HCT116 (cell line): ENCODE results near the gene KCNK18. TPM values are rescaled to one million over a fixed set of nuclear protein-coding genes. Genes with fewer than 3 reads are reported as not detected.

ENCODE experiments used
- ATAC-seq: fragments of 200-7000 bp; cut with Tn5 transposase; 2 replicates; pipeline ENCODE4 v1.9.1; 2020; ENCODE audit warnings: mild to moderate bottlenecking, moderate library complexity
- BruUV-seq: library from RNA; stranded (reverse); fragments of 400-500 nt; replicated peaks from 2 replicates; lab custom pipeline; 2021; lab: Mats Ljungman, UMichigan
- CTCF ChIA-PET: fragments of 300-600 bp; sonication (Branson Sonifier 250); formaldehyde crosslinking; loops from one replicate; lab custom pipeline; 2021; ENCODE audit warnings: antibody characterized with exemption; lab: Charles Lee
- POLR2A ChIA-PET: fragments of 300-600, 350-600 bp; sonication (Branson Sonifier 250); formaldehyde crosslinking; loops from one replicate; lab custom pipeline; 2021; ENCODE audit warnings: antibody characterized with exemption; lab: Charles Lee
- RAD21 ChIA-PET, 2 experiments: fragments of 300-600 bp; sonication (Branson Sonifier 250); formaldehyde crosslinking; loops; one replicate each; lab custom pipeline; 2023; ENCODE audit warnings: low total read pairs in 2 of 2; ENCODE audit not compliant: uncharacterized antibody in 2 of 2, unreplicated experiment in 2 of 2, low non-redundant PET in 1 of 2; lab: Charles Lee
- DNase-seq: peaks from one replicate; pipeline ENCODE4 v3.0.0-alpha.2; 2010; ENCODE audit warnings: low read depth, low spot score
- H2AFZ ChIP-seq: fragments of 200-600 bp; shearing (Covaris generic), sonication (generic); 2 replicates; pipeline ENCODE4 v1.6.1; 2017; ENCODE audit warnings: low read depth, mixed run types, mixed read lengths, antibody characterized with exemption, low read length; ENCODE audit not compliant: poor library complexity, severe bottlenecking
- H3K27ac ChIP-seq: 2 replicates; pipeline ENCODE4 v1.5.1; 2012; ENCODE audit warnings: low read depth, low read length
- H3K27me3 ChIP-seq: fragments of 200-600 bp; sonication (generic); 2 replicates; pipeline ENCODE4 v1.6.1; 2016; ENCODE audit warnings: mixed run types, low read length, mixed read lengths; ENCODE audit not compliant: insufficient read depth
- H3K36me3 ChIP-seq, 2 experiments: fragments of 200-500 bp in 1 of 2; fragments of 200-600 bp in 1 of 2; sonication (Bioruptor generic) in 1 of 2; sonication (generic) in 1 of 2; 2 replicates each; pipeline versions ENCODE4 v1.5.1 to v1.6.1; 2014 to 2016; ENCODE audit warnings: low read length in 2 of 2, inconsistent platforms in 1 of 2, mixed read lengths in 1 of 2, mixed run types in 1 of 2; ENCODE audit not compliant: insufficient read depth in 2 of 2, control insufficient read depth in 1 of 2
- H3K4me1 ChIP-seq, 2 experiments: fragments of 200-600 bp in 1 of 2; sonication (generic) in 1 of 2; 2 replicates each; pipeline versions ENCODE4 v1.5.1 to v1.6.1; 2012 to 2017; ENCODE audit warnings: low read length in 2 of 2, inconsistent platforms in 1 of 2, mild to moderate bottlenecking in 1 of 2, mixed read lengths in 1 of 2, mixed run types in 1 of 2, moderate library complexity in 1 of 2; ENCODE audit not compliant: insufficient read depth in 2 of 2, control insufficient read depth in 1 of 2
- H3K4me2 ChIP-seq: fragments of 200-600 bp; sonication (generic); 2 replicates; pipeline ENCODE4 v1.6.1; 2017; ENCODE audit warnings: mixed run types, low read length, mixed read lengths
- H3K4me3 ChIP-seq, 2 experiments: fragments of 200-600 bp in 1 of 2; sonication (generic) in 1 of 2; replicated peaks in 1 of 2; 2 replicates each; pipeline ENCODE4 v1.5.1; 2011 to 2016; ENCODE audit warnings: low read length in 2 of 2, control low read depth in 1 of 2, low read depth in 1 of 2, mild to moderate bottlenecking in 1 of 2, mixed read lengths in 1 of 2, mixed run types in 1 of 2
- H3K79me2 ChIP-seq: fragments of 200-600 bp; sonication (generic); 2 replicates; pipeline ENCODE4 v1.6.1; 2017; ENCODE audit warnings: mild to moderate bottlenecking, mixed run types, low read length, moderate library complexity, mixed read lengths; ENCODE audit not compliant: insufficient read depth
- H3K9ac ChIP-seq: fragments of 200-600 bp; sonication (generic); 2 replicates; pipeline ENCODE4 v1.6.1; 2016; ENCODE audit warnings: low read length, mixed read lengths
- H3K9me2 ChIP-seq: fragments of 200-600 bp; sonication (generic), shearing (Covaris generic); 2 replicates; pipeline ENCODE4 v1.6.1; 2017; ENCODE audit warnings: mixed run types, mild to moderate bottlenecking, moderate library complexity; ENCODE audit not compliant: insufficient read depth
- H3K9me3 ChIP-seq, 2 experiments: fragments of 200-500 bp in 1 of 2; fragments of 200-600 bp in 1 of 2; sonication (Bioruptor generic) in 1 of 2; sonication (generic) in 1 of 2; 2 replicates each; pipeline ENCODE4 v1.6.1; 2014 to 2017; ENCODE audit warnings: low read length in 2 of 2, mixed read lengths in 2 of 2, inconsistent platforms in 1 of 2, low read depth in 1 of 2, mild to moderate bottlenecking in 1 of 2, mixed run types in 1 of 2, moderate library complexity in 1 of 2; ENCODE audit not compliant: control insufficient read depth in 1 of 2, insufficient read depth in 1 of 2
- H4K20me1 ChIP-seq: fragments of 200-600 bp; sonication (generic), shearing (Covaris generic); 2 replicates; pipeline ENCODE4 v1.6.1; 2017; ENCODE audit warnings: mixed run types, mild to moderate bottlenecking, moderate library complexity; ENCODE audit not compliant: insufficient read depth
- CEBPB ChIP-seq: IDR thresholded peaks from 2 replicates; pipeline ENCODE4 v1.6.1; 2012; ENCODE audit warnings: low read depth
- EZH2 ChIP-seq: fragments of 200-600 bp; sonication (generic); IDR thresholded peaks from 2 replicates; pipeline ENCODE4 v1.6.1; 2017; ENCODE audit warnings: antibody characterized with exemption, mixed run types
- JUND ChIP-seq: IDR thresholded peaks from 2 replicates; pipeline ENCODE4 v1.6.1; 2012
- SIN3A ChIP-seq: IDR thresholded peaks from 2 replicates; pipeline ENCODE4 v1.6.1; 2012; ENCODE audit warnings: low read depth
- SP1 ChIP-seq: IDR thresholded peaks from 2 replicates; pipeline ENCODE4 v1.6.1; 2012; ENCODE audit warnings: low read depth
- TCF7L2 ChIP-seq: IDR thresholded peaks from 2 replicates; pipeline ENCODE4 v1.7.0; 2011; ENCODE audit warnings: borderline replicate concordance, inconsistent platforms; ENCODE audit not compliant: insufficient read depth, insufficient read length; ENCODE audit errors: extremely low read depth
- YY1 ChIP-seq: IDR thresholded peaks from 2 replicates; pipeline ENCODE4 v1.6.1; 2011; ENCODE audit warnings: low read length, low read depth, moderate library complexity, mild to moderate bottlenecking; ENCODE audit not compliant: insufficient replicate concordance; ENCODE audit errors: extremely low read depth
- ZNF274 ChIP-seq: fragments of 200-500 bp; sonication (Bioruptor generic); IDR thresholded peaks from 2 replicates; pipeline ENCODE4 v1.6.1; 2014; ENCODE audit warnings: mild to moderate bottlenecking, low read depth, low read length, inconsistent platforms
- intact Hi-C: fragments of 100-400 bp; cut with micrococcal nuclease; formaldehyde crosslinking; loops from 2 replicates; pipeline ENCODE4 v1.10.0; 2022
- total RNA-seq: library from RNA; stranded (reverse); gene quantifications from one replicate; pipeline ENCODE4 v1.2.1, GENCODE V29; 2021; ENCODE audit not compliant: unreplicated experiment
- TF ChIP-seq, protein P1 (sequence below): IDR thresholded peaks from 2 replicates; pipeline ENCODE4 v1.6.1; 2012; ENCODE audit warnings: low read depth
- TF ChIP-seq, protein P2 (sequence below), 3 experiments: fragments of 200-600 bp in 1 of 3; sonication (generic) in 1 of 3; IDR thresholded peaks in 2 of 3; conservative IDR thresholded peaks in 1 of 3; 2 replicates each; pipeline ENCODE4 v1.5.1; 2012 to 2017; ENCODE audit warnings: low read depth in 2 of 3, low read length in 2 of 3, antibody characterized with exemption in 1 of 3, borderline replicate concordance in 1 of 3, control low read depth in 1 of 3, mild to moderate bottlenecking in 1 of 3, mixed read lengths in 1 of 3, mixed run types in 1 of 3, moderate library complexity in 1 of 3; ENCODE audit not compliant: insufficient read depth in 1 of 3
- TF ChIP-seq, protein P3 (sequence below): IDR thresholded peaks from 2 replicates; pipeline ENCODE4 v1.6.1; 2012

The KCNK18 gene
- total RNA-seq, 1 experiment from 2014 or later = not detected

DNA sequence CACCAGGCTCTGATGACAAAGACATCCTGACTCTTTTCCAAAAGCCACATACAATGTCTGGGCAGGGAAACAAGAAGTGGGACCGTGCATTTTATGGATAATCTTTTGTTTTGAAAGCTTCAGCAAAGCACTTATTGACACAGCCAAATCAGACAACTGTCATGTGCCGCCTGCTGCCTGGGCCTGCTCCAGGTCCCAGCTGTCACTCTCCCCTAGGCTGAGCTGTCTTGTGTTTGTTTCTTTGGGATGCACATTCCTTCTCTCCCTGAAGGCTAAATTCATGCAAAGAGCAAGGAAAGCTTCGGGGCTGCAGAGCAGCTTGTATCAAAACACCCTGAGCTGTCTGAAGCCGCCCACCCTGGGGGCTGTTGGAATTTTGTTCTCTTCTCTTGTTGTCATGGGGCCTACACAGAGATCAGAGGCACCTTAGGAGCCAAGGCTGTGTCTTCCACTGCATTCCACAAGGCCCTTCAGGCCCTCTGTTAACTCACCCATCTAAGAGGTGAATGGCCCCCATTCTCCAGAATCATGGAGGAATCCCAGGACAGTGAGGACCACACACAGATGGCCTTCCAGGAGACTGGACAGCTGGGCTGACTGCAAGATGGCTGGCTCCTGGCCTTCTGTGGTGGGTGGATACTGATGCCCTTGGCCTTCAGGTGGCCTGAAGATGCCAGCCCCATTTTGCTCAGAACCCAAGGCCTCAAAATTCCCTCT, 25.8 kb downstream of the KCNK18 start:
- intact Hi-C loops = no loop called here
- no peaks in the 10 kb centered on the region for H3K9me2 ChIP-seq
- ChIA-PET RAD21 (no interaction called here), POLR2A (no interaction called here), CTCF (interaction anchor here (0.9 to 1.4 kb wide), 3 partner anchors 11 to 220 kb away, joined by 3 to 5 read pairs (median 4); no protein-coding TSS in a partner anchor)
- no peak overlapping the region for H2AFZ ChIP-seq
- no peaks in the 10 kb centered on the region for H3K36me3 ChIP-seq
- H3K27ac ChIP-seq = no peak overlapping the region
- no peaks in the 10 kb centered on the region for H3K79me2 ChIP-seq
- ATAC-seq = no peak
- TF ChIP-seq ZNF274 (no peak), SIN3A (no peak), SP1 (no peak), EZH2 (no peak), JUND (no peak), YY1 (no peak), CEBPB (no peak), TCF7L2 (no peak)
- TF ChIP-seq, protein P1, sequence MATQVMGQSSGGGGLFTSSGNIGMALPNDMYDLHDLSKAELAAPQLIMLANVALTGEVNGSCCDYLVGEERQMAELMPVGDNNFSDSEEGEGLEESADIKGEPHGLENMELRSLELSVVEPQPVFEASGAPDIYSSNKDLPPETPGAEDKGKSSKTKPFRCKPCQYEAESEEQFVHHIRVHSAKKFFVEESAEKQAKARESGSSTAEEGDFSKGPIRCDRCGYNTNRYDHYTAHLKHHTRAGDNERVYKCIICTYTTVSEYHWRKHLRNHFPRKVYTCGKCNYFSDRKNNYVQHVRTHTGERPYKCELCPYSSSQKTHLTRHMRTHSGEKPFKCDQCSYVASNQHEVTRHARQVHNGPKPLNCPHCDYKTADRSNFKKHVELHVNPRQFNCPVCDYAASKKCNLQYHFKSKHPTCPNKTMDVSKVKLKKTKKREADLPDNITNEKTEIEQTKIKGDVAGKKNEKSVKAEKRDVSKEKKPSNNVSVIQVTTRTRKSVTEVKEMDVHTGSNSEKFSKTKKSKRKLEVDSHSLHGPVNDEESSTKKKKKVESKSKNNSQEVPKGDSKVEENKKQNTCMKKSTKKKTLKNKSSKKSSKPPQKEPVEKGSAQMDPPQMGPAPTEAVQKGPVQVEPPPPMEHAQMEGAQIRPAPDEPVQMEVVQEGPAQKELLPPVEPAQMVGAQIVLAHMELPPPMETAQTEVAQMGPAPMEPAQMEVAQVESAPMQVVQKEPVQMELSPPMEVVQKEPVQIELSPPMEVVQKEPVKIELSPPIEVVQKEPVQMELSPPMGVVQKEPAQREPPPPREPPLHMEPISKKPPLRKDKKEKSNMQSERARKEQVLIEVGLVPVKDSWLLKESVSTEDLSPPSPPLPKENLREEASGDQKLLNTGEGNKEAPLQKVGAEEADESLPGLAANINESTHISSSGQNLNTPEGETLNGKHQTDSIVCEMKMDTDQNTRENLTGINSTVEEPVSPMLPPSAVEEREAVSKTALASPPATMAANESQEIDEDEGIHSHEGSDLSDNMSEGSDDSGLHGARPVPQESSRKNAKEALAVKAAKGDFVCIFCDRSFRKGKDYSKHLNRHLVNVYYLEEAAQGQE = no peak
- TF ChIP-seq, protein P2, sequence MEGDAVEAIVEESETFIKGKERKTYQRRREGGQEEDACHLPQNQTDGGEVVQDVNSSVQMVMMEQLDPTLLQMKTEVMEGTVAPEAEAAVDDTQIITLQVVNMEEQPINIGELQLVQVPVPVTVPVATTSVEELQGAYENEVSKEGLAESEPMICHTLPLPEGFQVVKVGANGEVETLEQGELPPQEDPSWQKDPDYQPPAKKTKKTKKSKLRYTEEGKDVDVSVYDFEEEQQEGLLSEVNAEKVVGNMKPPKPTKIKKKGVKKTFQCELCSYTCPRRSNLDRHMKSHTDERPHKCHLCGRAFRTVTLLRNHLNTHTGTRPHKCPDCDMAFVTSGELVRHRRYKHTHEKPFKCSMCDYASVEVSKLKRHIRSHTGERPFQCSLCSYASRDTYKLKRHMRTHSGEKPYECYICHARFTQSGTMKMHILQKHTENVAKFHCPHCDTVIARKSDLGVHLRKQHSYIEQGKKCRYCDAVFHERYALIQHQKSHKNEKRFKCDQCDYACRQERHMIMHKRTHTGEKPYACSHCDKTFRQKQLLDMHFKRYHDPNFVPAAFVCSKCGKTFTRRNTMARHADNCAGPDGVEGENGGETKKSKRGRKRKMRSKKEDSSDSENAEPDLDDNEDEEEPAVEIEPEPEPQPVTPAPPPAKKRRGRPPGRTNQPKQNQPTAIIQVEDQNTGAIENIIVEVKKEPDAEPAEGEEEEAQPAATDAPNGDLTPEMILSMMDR (IDR thresholded peaks at IDR 0.05 in 2 of 3, conservative IDR thresholded peaks at IDR 0.05 in 1 of 3; ENCODE audit: borderline replicate concordance in 1 of 3, insufficient read depth in 1 of 3, low read depth in 2 of 3, low read length in 2 of 3) = no peak
- TF ChIP-seq, protein P3, sequence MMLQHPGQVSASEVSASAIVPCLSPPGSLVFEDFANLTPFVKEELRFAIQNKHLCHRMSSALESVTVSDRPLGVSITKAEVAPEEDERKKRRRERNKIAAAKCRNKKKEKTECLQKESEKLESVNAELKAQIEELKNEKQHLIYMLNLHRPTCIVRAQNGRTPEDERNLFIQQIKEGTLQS = no peak
- H4K20me1 ChIP-seq = no peaks in the 10 kb centered on the region
- H3K4me1 ChIP-seq = peaks cover 3 to 12% of the 10 kb centered on the region in 2 experiments; a peak in 2 of 4 replicates
- no peak for DNase-seq
- H3K9ac ChIP-seq = no peak overlapping the region
- no TSS peak for BruUV-seq
- no peak overlapping the region for H3K4me2 ChIP-seq
- H3K4me3 ChIP-seq = no peak overlapping the region
- peaks cover 9% of the 10 kb centered on the region; the same call in 1 of the 2 replicates for H3K27me3 ChIP-seq
- no peaks in the 10 kb centered on the region for H3K9me3 ChIP-seq
